Measurements from ENCODE around the gene GABBR2. TPM values are rescaled to one million over a fixed set of nuclear protein-coding genes. Genes with fewer than 3 reads are reported as not detected.

Gene GABBR2
- polyA plus RNA-seq, 1 donor (not counting 4 experiments of a cell fraction or from before 2014, with no cell fraction given) = 0.01 TPM

DNA sequence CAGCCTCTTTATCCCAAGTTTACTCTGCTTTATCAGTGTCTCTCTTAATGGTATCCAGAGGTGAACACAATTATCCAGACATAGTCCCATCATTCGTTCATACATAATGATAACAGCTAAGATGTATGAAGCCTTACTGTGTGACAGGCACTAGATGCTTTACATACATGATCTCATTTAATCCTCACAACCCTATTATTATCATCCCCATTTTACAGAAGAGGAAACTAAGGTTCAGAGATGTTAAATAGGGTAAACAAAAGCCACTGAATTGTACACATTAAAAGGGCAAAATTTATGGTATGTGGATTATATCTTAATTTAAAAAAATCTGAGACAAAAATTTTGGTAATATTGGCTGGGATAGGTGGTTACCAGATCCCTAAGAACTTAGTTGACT, 329.2 kb downstream of the GABBR2 start:
- H3K27ac ChIP-seq (ENCODE audit: control insufficient read depth, insufficient read depth, low read length) = no peak overlapping the region
- dilution Hi-C loops (cut with MboI; ENCODE audit: extremely low pct_ligation_motif_present, low sequenced_read_pairs) = no loop called here
- FAIRE-seq (no peak), DNase-seq (ENCODE audit: low read depth, low spot score) (no peak)
- no peak overlapping the region for H3K9ac ChIP-seq (ENCODE audit: control insufficient read depth, extremely low read depth, insufficient read depth, low read length)
- H4K20me1 ChIP-seq (ENCODE audit: control insufficient read depth, extremely low read depth, insufficient read depth, low read length) = no peaks in the 10 kb centered on the region
- no peak overlapping the region for H3K4me2 ChIP-seq (ENCODE audit: control insufficient read depth, extremely low read depth, insufficient read depth, low read depth, low read length)
- no peak overlapping the region for H2AFZ ChIP-seq (ENCODE audit: control insufficient read depth, low read length)
- peaks cover 5% of the 10 kb centered on the region for H3K4me1 ChIP-seq (ENCODE audit: control insufficient read depth, extremely low read depth, insufficient read depth, low read length)
- no peaks in the 10 kb centered on the region for H3K9me3 ChIP-seq (ENCODE audit: control insufficient read depth, low read depth, low read length)
- no peak for TF ChIP-seq CTCF (optimal IDR thresholded peaks at IDR 0.05 in 1 of 3, IDR thresholded peaks at IDR 0.05 in 1 of 3, conservative IDR thresholded peaks at IDR 0.05 in 1 of 3; ENCODE audit: extremely low read depth in 1 of 3, insufficient read depth in 2 of 3, low read length in 3 of 3)
- TF ChIP-seq EZH2 (IDR thresholded peaks at IDR 0.05; ENCODE audit: low read length) = no peak
- H3K36me3 ChIP-seq (ENCODE audit: control insufficient read depth in 2 of 2, extremely low read depth in 1 of 2, insufficient read depth in 2 of 2, low read length in 2 of 2) = no peaks in the 10 kb centered on the region
- no peaks in the 10 kb centered on the region for H3K9me1 ChIP-seq (ENCODE audit: control insufficient read depth, extremely low read depth, insufficient read depth, low read length)
- H3K27me3 ChIP-seq (ENCODE audit: control insufficient read depth, extremely low read depth, insufficient read depth, low read length) = no peaks in the 10 kb centered on the region
- H3K4me3 ChIP-seq (ENCODE audit: control insufficient read depth in 2 of 3, extremely low read depth in 1 of 3, insufficient read depth in 2 of 3, low read depth in 1 of 3, low read length in 3 of 3) = no peak overlapping the region
- H3K79me2 ChIP-seq (ENCODE audit: control insufficient read depth, insufficient read depth, low read length) = no peaks in the 10 kb centered on the region

DNA sequence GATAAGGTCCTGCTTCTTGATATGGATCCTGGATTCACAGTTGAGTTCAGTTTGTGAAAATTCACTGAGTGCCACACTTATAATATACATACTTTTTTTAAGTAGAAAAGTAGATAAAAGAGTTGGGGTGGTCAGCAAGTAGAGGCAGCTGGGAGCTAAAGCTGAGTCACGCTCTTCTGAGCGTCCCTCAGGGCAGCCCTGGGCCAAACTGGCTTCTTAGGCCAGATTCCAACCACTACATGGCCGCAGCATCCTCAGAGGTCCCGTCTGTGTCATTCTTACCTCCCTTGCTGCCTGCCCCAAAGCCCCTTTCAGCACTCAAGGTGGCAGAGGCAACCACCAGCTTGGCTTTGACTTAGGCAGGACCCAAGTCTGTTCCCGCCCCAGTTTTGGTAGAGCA, 329.9 kb downstream of the GABBR2 start:
- Histone ChIP-seq H3K9ac (ENCODE audit: control insufficient read depth, extremely low read depth, insufficient read depth, low read length) (no peak overlapping the region), H3K36me3 (ENCODE audit: control insufficient read depth in 2 of 2, extremely low read depth in 1 of 2, insufficient read depth in 2 of 2, low read length in 2 of 2) (no peaks in the 10 kb centered on the region), H3K9me1 (ENCODE audit: control insufficient read depth, extremely low read depth, insufficient read depth, low read length) (no peaks in the 10 kb centered on the region), H3K4me2 (ENCODE audit: control insufficient read depth, extremely low read depth, insufficient read depth, low read depth, low read length) (no peak overlapping the region), H3K4me1 (ENCODE audit: control insufficient read depth, extremely low read depth, insufficient read depth, low read length) (peaks cover 7% of the 10 kb centered on the region), H3K79me2 (ENCODE audit: control insufficient read depth, insufficient read depth, low read length) (no peaks in the 10 kb centered on the region), H3K4me3 (ENCODE audit: control insufficient read depth in 2 of 3, extremely low read depth in 1 of 3, insufficient read depth in 2 of 3, low read depth in 1 of 3, low read length in 3 of 3) (no peak overlapping the region), H3K27me3 (ENCODE audit: control insufficient read depth, extremely low read depth, insufficient read depth, low read length) (no peaks in the 10 kb centered on the region), H3K27ac (ENCODE audit: control insufficient read depth, insufficient read depth, low read length) (no peak overlapping the region), H4K20me1 (ENCODE audit: control insufficient read depth, extremely low read depth, insufficient read depth, low read length) (no peaks in the 10 kb centered on the region), H2AFZ (ENCODE audit: control insufficient read depth, low read length) (no peak overlapping the region), H3K9me3 (ENCODE audit: control insufficient read depth, low read depth, low read length) (no peaks in the 10 kb centered on the region)
- no peak for DNase-seq (ENCODE audit: low read depth, low spot score)
- dilution Hi-C loops (cut with MboI; ENCODE audit: extremely low pct_ligation_motif_present, low sequenced_read_pairs) = no loop called here
- TF ChIP-seq CTCF (optimal IDR thresholded peaks at IDR 0.05 in 1 of 3, IDR thresholded peaks at IDR 0.05 in 1 of 3, conservative IDR thresholded peaks at IDR 0.05 in 1 of 3; ENCODE audit: extremely low read depth in 1 of 3, insufficient read depth in 2 of 3, low read length in 3 of 3) (no peak), EZH2 (IDR thresholded peaks at IDR 0.05; ENCODE audit: low read length) (no peak)
- FAIRE-seq = no peak
